Subcutaneous adipose tissue (tissue), 4 donors: ENCODE measurements around the gene HOATZ. TPM values are rescaled to one million over a fixed set of nuclear protein-coding genes. Genes with fewer than 3 reads are reported as not detected.

ENCODE experiments used
- CTCF ChIP-seq: fragments of 450-650 bp; IDR thresholded peaks from one replicate; pipeline ENCODE4 v1.5.1; 2016; ENCODE audit warnings: low read depth, mild to moderate bottlenecking, control low read depth, antibody characterized with exemption, moderate library complexity
- total RNA-seq, 4 donors: library from RNA; depleted of rRNA; stranded (reverse); fragments of >200 nt; gene quantifications; one replicate each; pipeline ENCODE4 v1.1.0, GENCODE V29; 2016

The HOATZ gene
- total RNA-seq, result not detected

GRCh38 chr11:111514216-111515031 lies at the start of gene HOATZ:
Gene HOATZ, plus strand, starts transcription at chr11:111514778. Its CDS starts 7 bp downstream, at chr11:111514785.
- no peak for TF ChIP-seq CTCF

- no peak for TF ChIP-seq CTCF
Observed at GRCh38 chr11:111465400-111465799, 49.2 kb upstream of the HOATZ start.

GRCh38 chr11:111466615-111467014 lies 48.0 kb upstream of the HOATZ start:
- no peak for TF ChIP-seq CTCF

GRCh38 chr11:111469200-111469599 lies 45.4 kb upstream of the HOATZ start:
- TF ChIP-seq CTCF, result no peak

- no peak for TF ChIP-seq CTCF
Observed at GRCh38 chr11:111472228-111472627, 42.4 kb upstream of the HOATZ start.

GRCh38 chr11:111474432-111474831 lies 40.1 kb upstream of the HOATZ start:
- TF ChIP-seq CTCF, result no peak

- no peak for TF ChIP-seq CTCF
Observed at GRCh38 chr11:111476366-111476765, 38.2 kb upstream of the HOATZ start.
